Measurements from ENCODE around the gene ESPNL.
A peak's percentile ranks its signal among the peaks of the same experiment; 100 is the strongest.

ESPNL gene

DNA sequence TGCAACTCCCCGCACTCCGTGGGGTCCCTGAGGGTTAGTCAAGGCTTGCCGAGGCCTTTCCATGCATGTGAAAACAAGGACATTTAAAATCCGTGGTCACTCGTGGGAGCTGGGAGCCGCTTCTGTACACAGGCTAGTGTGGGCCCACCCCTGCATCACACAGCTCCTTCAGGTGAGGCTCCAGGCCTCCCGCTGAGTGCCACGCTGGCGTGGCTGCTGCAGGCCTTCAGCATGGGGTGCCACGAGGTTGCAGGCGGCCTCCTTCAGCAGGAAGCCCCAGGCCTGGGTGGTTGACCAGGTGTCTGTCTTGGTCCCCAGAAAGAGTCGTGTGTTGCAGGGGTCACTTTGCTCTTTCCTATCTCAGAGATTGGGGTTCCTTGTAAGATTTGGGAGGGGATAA lies 44.9 kb downstream of the ESPNL start:
- intact Hi-C loops (cut with DNase I): no loop called here
- no peak for DNase-seq

DNA sequence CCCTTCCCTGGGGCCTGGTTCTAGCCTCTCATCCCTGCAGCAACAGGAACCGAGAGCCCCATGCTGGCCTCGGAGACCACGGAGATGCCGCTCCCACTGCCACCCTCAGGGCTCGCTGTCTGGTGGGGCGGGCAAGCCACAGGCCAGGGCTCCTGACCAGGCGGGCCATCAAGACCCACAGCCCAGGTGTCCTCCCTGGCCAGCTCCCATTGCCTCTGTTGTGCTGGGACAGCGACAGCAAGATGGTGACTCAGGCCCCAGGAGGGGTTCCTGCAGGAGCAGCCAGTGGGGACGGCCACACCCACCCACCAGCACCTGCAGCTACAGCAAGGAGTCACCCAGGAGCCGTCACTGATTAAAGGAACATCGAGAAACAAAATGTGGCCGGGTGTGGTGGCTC lies 45.7 kb downstream of the ESPNL start:
- intact Hi-C loops (cut with DNase I): no loop called here
- no peak for DNase-seq

DNA sequence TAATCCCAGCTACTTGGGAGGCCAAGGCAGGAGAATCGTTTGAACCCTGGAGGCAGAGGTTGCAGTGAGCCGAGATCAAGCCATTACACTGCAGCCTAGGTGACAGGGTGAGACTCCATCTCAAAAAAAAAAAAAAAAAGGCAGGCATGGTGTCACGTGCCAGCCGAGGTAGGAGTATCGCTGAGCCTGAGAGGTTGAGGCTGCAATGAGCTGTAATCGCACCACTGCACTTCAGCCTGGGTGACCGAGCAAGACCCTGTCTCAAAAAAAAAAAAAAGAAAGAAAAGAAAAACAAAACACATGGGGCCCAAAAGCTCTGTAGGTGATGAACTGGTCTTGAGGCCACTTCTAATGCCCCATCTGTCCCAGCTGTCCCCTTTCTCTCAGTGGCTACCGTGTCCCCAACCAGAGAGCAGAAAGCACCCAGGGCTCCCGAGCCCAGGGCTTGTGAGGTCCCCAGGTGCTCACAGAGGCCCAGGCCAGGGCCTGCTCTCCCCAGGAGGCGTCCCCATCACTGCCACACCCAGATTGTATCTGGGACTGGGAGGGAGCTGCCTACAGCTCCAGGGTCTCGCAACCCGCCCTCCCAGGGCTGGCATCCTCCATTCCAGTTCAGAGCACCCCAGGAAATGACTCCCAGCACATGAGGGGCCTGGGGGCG lies 46.9 kb downstream of the ESPNL start:
- intact Hi-C loops (cut with DNase I): no loop called here
- DNase-seq: no peak

- intact Hi-C loops (cut with DNase I): no loop called here
- DNase-seq: no peak
These were observed 48.8 kb downstream of the ESPNL start for GRCh38 chr2:238148981-238149380.

DNA sequence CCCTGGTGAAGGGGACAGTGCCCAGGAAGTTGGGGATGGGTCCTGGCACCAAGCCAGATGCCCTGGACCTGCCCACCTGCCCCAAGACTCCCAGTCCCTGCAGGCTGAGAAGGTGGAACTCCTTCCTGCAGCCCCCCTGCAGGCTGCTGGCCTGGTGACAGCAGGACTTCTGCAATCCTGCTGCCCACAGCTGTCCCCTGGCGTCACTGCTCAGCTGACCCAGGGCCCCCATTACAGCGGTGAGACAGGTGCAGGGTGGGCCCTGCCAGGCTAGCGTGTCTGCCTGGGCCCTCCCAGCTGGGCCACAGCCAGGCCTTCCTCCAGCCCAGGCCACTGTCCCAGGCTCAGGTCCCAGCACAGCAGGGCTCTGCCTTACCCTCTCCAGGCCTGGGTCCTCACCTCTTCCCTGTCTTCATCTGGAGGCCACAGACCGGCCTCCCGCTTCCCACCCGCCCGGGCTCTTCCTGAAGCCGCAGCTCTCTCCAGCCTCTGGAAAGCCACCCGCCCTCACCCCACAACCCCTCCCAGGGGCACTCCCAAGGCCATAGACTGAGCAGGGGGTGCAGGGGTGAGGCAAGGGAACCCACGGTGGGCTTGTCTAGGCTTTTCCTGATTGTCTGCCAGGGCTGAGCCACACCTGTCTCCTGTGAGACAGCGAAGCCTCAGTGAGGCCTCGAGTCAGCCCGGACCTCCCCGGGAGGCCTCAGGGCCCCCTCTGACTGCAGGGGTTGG lies 49.9 kb downstream of the ESPNL start:
- intact Hi-C loops (cut with DNase I): no loop called here
- no peak for DNase-seq

- intact Hi-C loops (cut with DNase I): no loop called here
- DNase-seq: no peak
These were observed 50.5 kb downstream of the ESPNL start for GRCh38 chr2:238150686-238151085.

DNA sequence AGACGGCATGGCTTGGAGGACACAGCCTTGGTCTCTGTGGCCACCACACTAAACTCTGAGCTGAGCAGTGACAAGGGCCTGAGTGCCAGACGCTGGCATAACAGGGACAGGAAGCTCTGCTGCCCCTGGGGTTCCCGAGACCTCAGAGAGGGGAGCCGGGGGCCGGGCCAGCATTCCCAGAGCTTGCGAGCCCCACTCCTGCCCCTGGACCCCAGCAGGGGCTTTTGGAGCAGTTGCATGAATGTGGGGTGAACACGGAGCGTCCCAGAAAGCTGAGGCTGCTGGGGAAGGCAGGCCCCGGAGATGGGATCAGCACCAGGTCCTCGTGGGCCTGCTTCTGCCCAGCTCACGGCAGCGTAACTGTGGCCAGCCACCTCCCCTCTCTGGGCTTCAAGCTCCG lies 51.1 kb downstream of the ESPNL start:
- intact Hi-C loops (cut with DNase I): no loop called here
- DNase-seq: no peak

DNA sequence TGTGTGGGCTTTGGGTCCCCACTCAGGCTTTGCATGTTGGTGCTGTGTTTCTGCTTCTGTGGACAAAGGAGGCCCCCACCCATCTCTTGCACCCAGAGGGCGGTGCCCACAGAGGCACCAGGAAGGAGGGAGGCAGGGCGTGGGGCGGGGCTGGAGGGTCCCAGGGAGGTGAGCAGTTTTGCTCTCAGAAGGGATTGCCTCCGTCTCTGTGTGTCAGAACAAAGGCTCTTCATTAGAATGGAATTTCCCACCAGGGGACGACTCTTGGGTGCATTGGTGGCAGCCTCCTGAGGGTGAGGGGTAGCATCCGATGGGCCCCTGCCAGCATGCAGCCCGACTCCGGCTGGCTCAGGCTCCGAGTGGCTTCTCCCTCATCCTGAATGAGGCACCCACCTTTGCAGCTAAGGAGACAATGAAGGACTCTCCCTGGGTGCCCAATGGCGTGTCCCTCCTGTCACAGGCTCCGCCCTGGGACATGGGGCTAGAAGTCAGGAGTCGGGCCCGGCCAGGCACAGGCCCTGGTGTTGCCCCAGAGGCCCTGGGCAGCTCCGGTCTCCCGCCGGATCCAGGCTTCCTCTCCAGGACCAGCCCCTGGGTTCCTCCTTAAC lies 51.6 kb downstream of the ESPNL start:
- intact Hi-C loops (cut with DNase I): no loop called here
- DNase-seq: no peak

GRCh38 chr2:238152771-238153688 lies 52.9 kb downstream of the ESPNL start:
- DNase-seq: no peak
- intact Hi-C loops (cut with DNase I): no loop called here

- intact Hi-C loops (cut with DNase I): no loop called here
- DNase-seq: no peak
These were observed 54.4 kb downstream of the ESPNL start for GRCh38 chr2:238154570-238154969.

DNA sequence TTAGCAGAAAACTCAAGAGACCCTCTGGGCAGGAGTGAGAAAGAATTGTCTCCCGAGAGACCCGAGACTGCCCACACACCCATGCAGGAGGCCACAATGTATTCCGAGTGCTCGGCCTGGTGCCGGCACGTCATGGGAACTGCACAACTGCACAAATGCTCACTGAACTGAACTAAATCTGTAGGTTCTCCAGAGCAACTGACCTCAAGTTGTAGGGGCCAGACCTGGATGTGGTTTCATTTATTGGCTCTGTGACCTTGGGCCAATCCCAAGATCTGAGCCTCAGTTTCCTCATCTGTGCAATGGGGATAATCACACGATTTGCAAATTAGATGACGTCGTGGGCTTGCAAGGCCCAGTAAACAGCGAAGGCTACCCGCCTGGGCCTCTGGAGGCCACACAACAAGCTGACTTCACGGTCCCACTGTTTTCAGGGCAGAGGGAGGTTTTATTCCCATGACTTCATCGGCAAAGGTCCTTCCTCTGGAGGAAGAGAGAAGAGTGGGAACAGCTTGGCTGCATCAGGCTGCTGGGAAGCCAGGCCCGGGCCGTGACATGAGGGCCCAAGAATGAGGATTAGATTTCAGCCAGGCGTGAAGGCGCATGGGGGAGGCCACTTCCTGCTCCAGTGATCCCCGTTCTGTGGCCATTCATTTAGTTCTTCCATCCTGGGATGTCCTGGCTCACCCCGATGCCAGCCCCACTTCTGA lies 55.1 kb downstream of the ESPNL start:
- no peak for DNase-seq
- intact Hi-C loops (cut with DNase I): no loop called here

DNA sequence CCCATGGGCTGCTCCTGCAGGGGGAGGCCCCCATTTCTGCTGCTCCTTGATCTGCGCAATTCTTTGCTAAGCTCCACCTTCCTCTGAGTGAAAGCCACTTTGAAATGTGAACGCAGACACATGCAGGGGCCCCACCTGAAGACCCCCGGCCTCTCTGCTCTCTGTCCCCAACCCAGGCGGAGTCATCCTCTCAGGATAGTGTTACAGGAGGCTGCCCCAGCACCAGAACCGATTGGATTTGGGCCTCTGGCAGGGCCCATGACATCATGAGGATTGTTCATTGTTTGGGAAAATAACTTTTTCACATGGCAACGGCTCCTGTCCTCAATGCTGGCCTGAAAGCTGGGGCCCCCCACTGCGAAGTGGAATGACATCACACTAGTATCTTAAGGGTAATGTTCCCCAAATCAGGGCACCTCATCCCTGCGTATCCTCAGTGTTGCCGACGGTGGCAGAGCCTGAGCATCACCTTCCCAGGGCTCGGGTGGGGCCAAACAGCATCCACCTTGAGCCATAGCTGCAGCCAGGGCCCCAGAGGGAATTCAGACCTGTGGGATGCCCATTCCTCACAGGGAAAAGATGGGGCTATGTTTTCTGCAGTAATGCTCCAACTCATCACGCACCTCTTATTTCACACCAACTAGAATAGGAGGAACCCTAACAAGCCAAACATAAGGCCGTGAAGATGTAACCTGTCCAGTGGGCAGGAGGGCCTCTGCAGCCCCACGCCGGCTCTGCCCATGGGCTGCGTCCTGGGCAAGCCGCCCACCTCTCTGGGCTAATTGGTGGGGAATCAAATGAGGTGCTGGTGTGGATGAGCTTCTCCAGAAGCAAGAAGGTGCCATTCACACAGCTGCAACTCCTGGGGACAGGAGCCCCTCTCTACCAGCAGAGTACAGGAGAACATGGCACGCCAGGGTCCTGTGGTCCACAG lies 55.9 kb downstream of the ESPNL start:
- no peak for DNase-seq
- intact Hi-C loops (cut with DNase I): no loop called here

GRCh38 chr2:238157506-238158017 lies 57.4 kb downstream of the ESPNL start:
- DNase-seq: no peak
- intact Hi-C loops (cut with DNase I): no loop called here

DNA sequence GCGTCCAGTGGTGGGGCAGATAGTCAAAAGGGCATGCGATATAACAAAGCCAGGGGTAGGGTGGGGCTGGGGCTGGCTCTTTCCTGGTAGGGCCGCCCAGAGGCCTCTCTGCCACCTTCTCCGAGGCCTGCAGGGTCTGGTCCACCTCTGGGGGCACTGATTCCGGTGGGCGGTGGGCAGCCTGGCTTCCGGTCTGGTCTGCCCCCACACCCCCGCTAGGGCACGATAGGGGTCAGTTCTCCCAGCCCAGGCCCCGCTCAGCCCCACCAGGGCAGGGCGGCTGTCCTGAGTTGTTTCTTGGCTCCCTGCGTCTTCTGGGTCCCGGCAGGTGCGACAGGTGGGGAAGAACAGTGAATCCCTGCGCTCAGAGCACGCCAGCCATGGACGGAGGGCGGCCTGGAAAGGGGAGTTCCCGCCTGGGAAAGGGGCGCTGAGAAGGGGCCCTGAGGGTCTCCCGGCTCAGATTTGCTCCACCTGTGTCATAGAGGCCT lies 57.9 kb downstream of the ESPNL start:
- intact Hi-C loops (cut with DNase I): no loop called here
- DNase-seq: no peak

- intact Hi-C loops (cut with DNase I): no loop called here
- peak in 30 of 42 donors; percentile 27 to 79 (median 48) for DNase-seq
These were observed 58.5 kb downstream of the ESPNL start, which contains the start of gene ERFE for GRCh38 chr2:238158509-238159070. Gene ERFE (plus strand): TSS chr2:238158970. CDS start chr2:238159008, 38 bp downstream.

DNA sequence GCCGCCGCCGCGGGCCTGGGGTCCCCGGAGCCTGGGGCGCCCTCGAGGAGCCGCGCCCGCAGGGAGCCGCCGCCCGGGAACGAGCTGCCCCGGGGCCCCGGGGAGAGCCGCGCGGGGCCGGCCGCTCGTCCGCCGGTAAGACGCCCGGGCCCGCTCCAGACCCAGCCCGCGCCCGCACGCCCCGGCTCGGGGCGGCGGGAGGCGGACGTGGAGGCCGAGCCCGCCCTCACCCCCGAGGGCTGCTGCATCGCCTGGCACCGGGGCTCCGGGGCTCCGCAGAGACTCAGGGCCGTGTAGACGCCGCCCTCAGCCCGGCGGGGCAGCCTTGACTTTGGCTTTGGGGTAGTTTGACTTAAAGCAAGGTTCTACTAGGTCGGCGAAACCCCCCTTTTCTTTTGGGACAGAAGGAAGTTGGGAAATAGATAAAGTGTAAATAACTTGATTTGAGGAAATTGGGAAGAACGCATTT lies 59.0 kb downstream of the ESPNL start:
- intact Hi-C loops (cut with DNase I): no loop called here
- DNase-seq: no peak

- intact Hi-C loops (cut with DNase I): loop anchor here (5.0 kb wide), 1 partner anchor 103 kb away; no protein-coding TSS in a partner anchor
- DNase-seq: no peak
These were observed 59.6 kb downstream of the ESPNL start for GRCh38 chr2:238159661-238160205.
